GM19099 (cell line): ENCODE results near the gene IFTAP.

ENCODE experiments used
- POLR2A ChIP-seq: IDR thresholded peaks from 3 replicates; pipeline ENCODE4 v1.6.1; 2011; ENCODE audit warnings: low read depth; ENCODE audit not compliant: insufficient read length; ENCODE audit errors: extremely low read depth

IFTAP gene

GRCh38 chr11:36683818-36684217 is 89.5 kb downstream of the IFTAP start:
- no peak for TF ChIP-seq POLR2A

GRCh38 chr11:36684840-36685801 is 90.8 kb downstream of the IFTAP start:
- TF ChIP-seq POLR2A: no peak

- TF ChIP-seq POLR2A: no peak
These were observed 93.8 kb downstream of the IFTAP start for GRCh38 chr11:36688132-36688531.

GRCh38 chr11:36688571-36689291 is 94.4 kb downstream of the IFTAP start:
- no peak for TF ChIP-seq POLR2A

GRCh38 chr11:36689442-36689841 is 95.1 kb downstream of the IFTAP start:
- TF ChIP-seq POLR2A: no peak

GRCh38 chr11:36692704-36693103 is 98.4 kb downstream of the IFTAP start:
- TF ChIP-seq POLR2A: no peak

- no peak for TF ChIP-seq POLR2A
These were observed 99.0 kb downstream of the IFTAP start for GRCh38 chr11:36693139-36693843.

- TF ChIP-seq POLR2A: no peak
These were observed 100.8 kb downstream of the IFTAP start for GRCh38 chr11:36695111-36695510.

- TF ChIP-seq POLR2A: no peak
These were observed 101.3 kb downstream of the IFTAP start for GRCh38 chr11:36695571-36695970.

- TF ChIP-seq POLR2A: no peak
These were observed 102.2 kb downstream of the IFTAP start for GRCh38 chr11:36696550-36696949.

GRCh38 chr11:36699271-36699670 is 105.0 kb downstream of the IFTAP start:
- TF ChIP-seq POLR2A: no peak

GRCh38 chr11:36700246-36700645 is 105.9 kb downstream of the IFTAP start:
- no peak for TF ChIP-seq POLR2A

GRCh38 chr11:36702330-36703054 is 108.2 kb downstream of the IFTAP start:
- TF ChIP-seq POLR2A: no peak

GRCh38 chr11:36703055-36703404 is 108.7 kb downstream of the IFTAP start:
- no peak for TF ChIP-seq POLR2A
